CD4-positive, alpha-beta memory T cell (primary cell): ENCODE measurements around the gene KCTD16. TPM values are rescaled to one million over a fixed set of nuclear protein-coding genes. Genes with fewer than 3 reads are reported as not detected.
A peak's percentile ranks its signal among the peaks of the same experiment; 100 is the strongest.

Experiments
- CTCF ChIA-PET: fragments of 350-600 bp; sonication (Branson Sonifier 250); formaldehyde crosslinking; loops from one replicate; lab custom pipeline; 2021; ENCODE audit warnings: inconsistent platforms; ENCODE audit not compliant: partially characterized antibody; lab: Charles Lee
- POLR2A ChIA-PET: fragments of 350-600 bp; sonication (Branson Sonifier 250); formaldehyde crosslinking; loops from one replicate; lab custom pipeline; 2021; ENCODE audit not compliant: partially characterized antibody; lab: Charles Lee
- DNase-seq, 5 donors: peaks; one replicate each; pipeline versions ENCODE4 v3.0.0 to v3.0.0-alpha.2; 2020 to 2022; ENCODE audit warnings: mixed read lengths in 1 of 5
- H3K27ac ChIP-seq: one replicate; pipeline ENCODE4 v1.7.0; 2013; ENCODE audit warnings: low read depth, low read length
- H3K27me3 ChIP-seq: 2 replicates; pipeline ENCODE4 v1.7.0; 2013; ENCODE audit warnings: mild to moderate bottlenecking, low read length, moderate library complexity; ENCODE audit not compliant: insufficient read depth
- H3K36me3 ChIP-seq: 2 replicates; pipeline ENCODE4 v1.7.0; 2013; ENCODE audit warnings: mild to moderate bottlenecking, low read length, moderate library complexity; ENCODE audit not compliant: insufficient read depth
- H3K4me1 ChIP-seq: 2 replicates; pipeline ENCODE4 v1.7.0; 2013; ENCODE audit warnings: mild to moderate bottlenecking, low read length, moderate library complexity; ENCODE audit not compliant: insufficient read depth
- H3K4me3 ChIP-seq, 2 donors: one replicate each; pipeline ENCODE4 v1.7.0; 2013; ENCODE audit warnings: low read length in 2 of 2, mild to moderate bottlenecking in 1 of 2
- H3K9me3 ChIP-seq, 2 donors: one replicate each; pipeline ENCODE4 v1.7.0; 2013; ENCODE audit warnings: low read length in 2 of 2, control low read depth in 1 of 2; ENCODE audit not compliant: control insufficient read depth in 1 of 2
- H3K27ac Mint-ChIP-seq, 7 donors: one replicate each; pipeline ENCODE4 v1.8.0; 2020 to 2021; ENCODE audit warnings: mixed read lengths in 7 of 7, mild to moderate bottlenecking in 6 of 7, inconsistent platforms in 3 of 7, moderate library complexity in 3 of 7
- H3K27me3 Mint-ChIP-seq, 2 donors: one replicate each; pipeline ENCODE4 v1.8.0; 2020 to 2021; ENCODE audit warnings: mixed read lengths in 2 of 2
- H3K36me3 Mint-ChIP-seq, 2 donors: one replicate each; pipeline ENCODE4 v1.8.0; 2020 to 2021; ENCODE audit warnings: mixed read lengths in 2 of 2, inconsistent platforms in 1 of 2, mild to moderate bottlenecking in 1 of 2
- H3K4me1 Mint-ChIP-seq, 4 donors: one replicate each; pipeline ENCODE4 v1.8.0; 2020 to 2021; ENCODE audit warnings: mixed read lengths in 4 of 4, mild to moderate bottlenecking in 1 of 4
- H3K4me3 Mint-ChIP-seq, 8 donors: one replicate each; pipeline ENCODE4 v1.8.0; 2020 to 2021; ENCODE audit warnings: mixed read lengths in 8 of 8, mild to moderate bottlenecking in 7 of 8, moderate library complexity in 6 of 8, inconsistent platforms in 3 of 8
- H3K9me3 Mint-ChIP-seq, 8 donors: one replicate each; pipeline ENCODE4 v1.8.0; 2020 to 2021; ENCODE audit warnings: mixed read lengths in 8 of 8, mild to moderate bottlenecking in 5 of 8, inconsistent platforms in 3 of 8, moderate library complexity in 1 of 8
- intact Hi-C: fragments of 100-400 bp; cut with micrococcal nuclease; formaldehyde crosslinking; loops from one replicate; pipeline ENCODE4 v1.15.1; 2023
- polyA plus RNA-seq, 2 donors: library from polyadenylated mRNA; unstranded; fragments of 300-500 nt; fragmentation: Illumina TruSeq; gene quantifications; one replicate each; pipeline ENCODE4 v1.2.3, GENCODE V29; 2021
- total RNA-seq, 2 experiments: library from RNA; stranded (reverse); gene quantifications; one replicate each; pipeline ENCODE4 v1.2.3, GENCODE V29; 2021

The KCTD16 gene
- total and polyA plus RNA-seq, 4 experiments from 2014 or later, result 0.03 to 0.20 (median 0.14) TPM; not detected in 1

DNA sequence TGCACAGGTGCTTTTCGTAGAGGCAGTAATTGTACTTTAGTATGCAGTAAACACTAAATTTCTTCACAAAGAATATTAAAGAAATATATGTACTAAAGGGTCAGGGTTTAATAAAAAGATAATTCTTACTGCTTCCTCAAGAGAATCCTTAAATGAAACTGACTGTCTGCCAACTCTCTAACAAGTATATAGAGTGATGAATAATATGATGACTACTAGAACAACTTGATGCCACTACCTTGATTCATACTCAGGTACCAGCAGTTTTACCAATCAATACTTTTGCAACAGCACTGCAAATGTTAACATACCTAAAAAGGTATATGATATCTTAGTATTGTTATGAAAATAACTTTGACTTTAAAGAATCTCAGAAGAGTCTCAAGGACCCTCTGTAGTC is 4.0 kb upstream of the KCTD16 start:
- Mint-ChIP-seq H3K4me1 (peaks cover 30 to 55% (median 46%) of the 10 kb centered on the region in 4 donors), H3K9me3 (no peaks in the 10 kb centered on the region), H3K27ac (no peak overlapping the region), H3K27me3 (no peaks in the 10 kb centered on the region), H3K4me3 (peak overlapping the region in 1 of 8 donors; percentile 12), H3K36me3 (peaks cover 31 to 71% of the 10 kb centered on the region in 2 donors)
- Histone ChIP-seq H3K4me1 (peaks cover 44% of the 10 kb centered on the region), H3K9me3 (no peaks in the 10 kb centered on the region), H3K27me3 (no peaks in the 10 kb centered on the region), H3K4me3 (no peak overlapping the region), H3K27ac (no peak overlapping the region), H3K36me3 (peaks cover 32% of the 10 kb centered on the region)
- CTCF ChIA-PET, result interaction anchor here (1.4 kb wide), 1 partner anchor 26 kb away, joined by 5 read pairs; no protein-coding TSS in a partner anchor
- POLR2A ChIA-PET, result no interaction called here
- DNase-seq, result no peak
- intact Hi-C loops, result no loop called here

- CTCF ChIA-PET, result interaction anchor here (1.8 kb wide), 1 partner anchor 28 kb away, joined by 4 read pairs; no protein-coding TSS in a partner anchor
- peaks cover 23 to 60% of the 10 kb centered on the region in 2 donors for H3K36me3 Mint-ChIP-seq
Observed at GRCh38 chr5:144167998-144168397, 2.7 kb upstream of the KCTD16 start.

DNA sequence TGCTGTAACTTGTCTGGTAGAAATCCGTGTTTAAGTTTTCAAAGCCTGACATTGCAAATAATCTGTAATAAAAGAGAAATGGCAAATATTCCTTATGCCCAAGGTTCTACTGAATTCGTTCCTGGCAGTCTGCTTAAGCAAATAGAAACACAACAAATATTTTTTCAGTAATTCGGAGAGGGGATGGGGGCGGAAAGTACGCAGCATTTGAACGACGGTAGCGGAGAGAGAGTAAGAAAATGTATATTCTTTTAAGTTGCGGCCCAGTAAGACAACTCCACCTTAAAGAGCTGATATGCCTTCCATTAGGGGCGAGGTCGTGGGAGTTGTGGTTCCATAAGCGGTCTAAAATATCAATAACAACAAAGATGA is 783 bp upstream of the KCTD16 start:
- peaks cover 4% of the 10 kb centered on the region for H3K36me3 ChIP-seq

More at GRCh38 chr5:144167998-144168397, 2.7 kb upstream of the KCTD16 start:
- Histone ChIP-seq H3K4me1 (peaks cover 44% of the 10 kb centered on the region), H3K36me3 (peaks cover 19% of the 10 kb centered on the region), H3K27me3 (no peaks in the 10 kb centered on the region), H3K4me3 (no peak overlapping the region), H3K27ac (no peak overlapping the region), H3K9me3 (no peaks in the 10 kb centered on the region)
- Mint-ChIP-seq H3K27me3 (no peaks in the 10 kb centered on the region), H3K4me3 (peak overlapping the region in 2 of 8 donors; percentile 63 to 76), H3K4me1 (peaks cover 27 to 50% (median 46%) of the 10 kb centered on the region in 4 donors), H3K9me3 (no peaks in the 10 kb centered on the region), H3K27ac (peak overlapping the region in 4 of 7 donors; percentile 75 to 90 (median 78))
- no peak for DNase-seq
- POLR2A ChIA-PET, result interaction anchor here (7.3 kb wide), 1 partner anchor 22 kb away, joined by 150 read pairs; no protein-coding TSS in a partner anchor
- intact Hi-C loops, result no loop called here

DNA sequence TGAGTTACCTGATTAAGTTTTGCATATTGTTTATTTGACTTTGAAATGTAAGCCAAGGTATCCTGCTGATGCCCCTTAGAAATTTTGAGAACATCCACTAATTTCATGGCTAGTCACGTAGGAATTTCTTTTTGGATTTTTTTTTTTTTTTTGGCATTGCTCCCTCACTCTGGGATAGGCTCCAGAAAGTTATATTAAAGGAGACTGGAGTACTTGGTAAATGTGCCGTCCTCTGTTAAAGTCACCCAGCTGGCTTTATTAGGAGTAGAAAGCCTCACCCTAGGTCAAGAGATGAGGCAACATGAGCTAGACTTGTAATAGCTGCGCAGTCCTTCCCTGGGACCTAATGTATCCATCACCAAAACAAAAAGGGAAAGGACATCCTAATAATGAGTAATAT is 3.1 kb downstream of the KCTD16 start:
- Mint-ChIP-seq H3K4me3 (no peak overlapping the region), H3K4me1 (peaks cover 21 to 36% (median 30%) of the 10 kb centered on the region in 4 donors), H3K27ac (no peak overlapping the region), H3K27me3 (no peaks in the 10 kb centered on the region), H3K9me3 (no peaks in the 10 kb centered on the region), H3K36me3 (peaks cover 2 to 15% of the 10 kb centered on the region in 2 donors)
- H3K36me3 ChIP-seq, result no peaks in the 10 kb centered on the region
- no peak for DNase-seq
- no peak overlapping the region for H3K27ac ChIP-seq
- intact Hi-C loops, result loop anchor here (5.0 kb wide), 1 partner anchor 1171 kb away; no protein-coding TSS in a partner anchor
- no peak overlapping the region for H3K4me3 ChIP-seq
- H3K27me3 ChIP-seq, result no peaks in the 10 kb centered on the region
- POLR2A ChIA-PET, result interaction anchor here (7.3 kb wide), 1 partner anchor 16 kb away, joined by 150 read pairs; no protein-coding TSS in a partner anchor
- H3K9me3 ChIP-seq, result no peaks in the 10 kb centered on the region
- CTCF ChIA-PET, result interaction anchor here (1.2 to 8.2 kb wide), 2 partner anchors 15 to 1170 kb away, joined by 3 to 138 read pairs; no protein-coding TSS in a partner anchor
- peaks cover 19% of the 10 kb centered on the region for H3K4me1 ChIP-seq

More for the DNA sequence above, 783 bp upstream of the KCTD16 start:
- peaks cover 27 to 50% (median 46%) of the 10 kb centered on the region in 4 donors for H3K4me1 Mint-ChIP-seq
- peaks cover 18 to 49% of the 10 kb centered on the region in 2 donors for H3K36me3 Mint-ChIP-seq
- H3K27ac Mint-ChIP-seq, result peak overlapping the region; percentile 90 to 99 (median 94)
- H3K4me3 Mint-ChIP-seq, result peak overlapping the region; percentile 84 to 98 (median 93)
- no peaks in the 10 kb centered on the region for H3K9me3 ChIP-seq
- intact Hi-C loops, result loop anchor here (1.0 to 5.0 kb wide), 5 partner anchors 18 to 1400 kb away; partner anchors contain the start of genes ARHGAP26 and NR3C1
- ChIA-PET CTCF (interaction anchor here (1.0 to 8.2 kb wide), 7 partner anchors 11 to 1161 kb away, joined by 3 to 138 read pairs (median 5); partner anchors contain the start of gene NR3C1), POLR2A (interaction anchor here (1.1 to 7.3 kb wide), 6 partner anchors 14 to 1168 kb away, joined by 3 to 150 read pairs (median 6); partner anchors contain the start of gene NR3C1)
- H3K27me3 ChIP-seq, result no peaks in the 10 kb centered on the region
- peak overlapping the region; percentile 66 to 97 for H3K4me3 ChIP-seq
- H3K9me3 Mint-ChIP-seq, result no peaks in the 10 kb centered on the region
- no peaks in the 10 kb centered on the region for H3K27me3 Mint-ChIP-seq
- peak overlapping the region; percentile 92 for H3K27ac ChIP-seq
- no peak for DNase-seq
- peaks cover 44% of the 10 kb centered on the region for H3K4me1 ChIP-seq

DNA sequence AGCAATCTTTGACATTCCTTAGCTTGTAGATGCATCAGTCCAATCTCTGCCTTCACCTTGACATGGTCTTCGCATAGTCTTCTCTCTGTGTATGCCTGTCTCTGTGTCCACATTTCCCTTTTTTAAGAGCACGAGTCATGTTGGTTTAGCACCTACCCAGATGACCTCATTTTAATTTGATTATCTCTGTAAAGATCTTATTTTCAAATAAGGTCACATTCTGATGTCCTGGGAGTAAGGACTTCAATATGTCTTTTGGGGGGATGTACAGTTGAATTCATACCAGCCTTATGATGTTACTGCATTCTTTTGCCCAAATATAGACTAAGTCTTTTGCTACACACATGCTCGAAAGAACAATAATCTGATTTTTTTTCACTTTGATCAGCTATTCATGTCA is 6.9 kb downstream of the KCTD16 start:
- Histone ChIP-seq H3K27ac (no peak overlapping the region), H3K9me3 (no peaks in the 10 kb centered on the region), H3K27me3 (no peaks in the 10 kb centered on the region), H3K4me1 (no peaks in the 10 kb centered on the region), H3K36me3 (no peaks in the 10 kb centered on the region), H3K4me3 (no peak overlapping the region)
- POLR2A ChIA-PET, result no interaction called here
- H3K4me3 Mint-ChIP-seq, result no peak overlapping the region
- intact Hi-C loops, result no loop called here
- no peak for DNase-seq
- H3K9me3 Mint-ChIP-seq, result no peaks in the 10 kb centered on the region
- H3K27me3 Mint-ChIP-seq, result no peaks in the 10 kb centered on the region
- CTCF ChIA-PET, result no interaction called here
- no peaks in the 10 kb centered on the region for H3K36me3 Mint-ChIP-seq
- peak overlapping the region in 3 of 7 donors; percentile 27 to 65 (median 57) for H3K27ac Mint-ChIP-seq
- H3K4me1 Mint-ChIP-seq, result peaks cover 5 to 14% (median 9%) of the 10 kb centered on the region in 4 donors

DNA sequence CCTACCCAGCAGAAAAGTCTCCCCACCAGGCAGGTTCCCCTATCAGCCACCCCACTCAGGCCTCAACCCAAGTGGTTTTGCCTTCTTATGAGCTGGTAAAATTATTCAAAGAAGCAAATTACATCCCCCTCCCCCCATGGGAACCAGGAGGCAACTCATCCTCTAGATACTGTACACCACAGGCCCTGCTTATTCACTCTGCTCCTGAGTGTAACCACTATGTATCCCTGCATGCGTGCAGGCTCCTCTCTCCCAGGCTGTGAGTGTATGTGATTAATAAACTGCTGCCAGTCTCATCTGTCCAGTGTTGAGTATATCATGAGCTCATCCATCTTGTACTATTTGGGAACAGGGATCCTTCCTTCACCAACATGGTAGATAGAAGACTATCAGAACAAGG is 8.6 kb downstream of the KCTD16 start:
- Histone ChIP-seq H3K4me1 (peaks cover 11% of the 10 kb centered on the region), H3K4me3 (no peak overlapping the region), H3K27ac (no peak overlapping the region), H3K9me3 (no peaks in the 10 kb centered on the region), H3K27me3 (no peaks in the 10 kb centered on the region), H3K36me3 (no peaks in the 10 kb centered on the region)
- H3K4me1 Mint-ChIP-seq, result peaks cover 10 to 20% (median 15%) of the 10 kb centered on the region in 4 donors
- POLR2A ChIA-PET, result no interaction called here
- CTCF ChIA-PET, result interaction anchor here (3.6 kb wide), 1 partner anchor 12 kb away, joined by 18 read pairs; no protein-coding TSS in a partner anchor
- no peak overlapping the region for H3K27ac Mint-ChIP-seq
- intact Hi-C loops, result no loop called here
- no peaks in the 10 kb centered on the region for H3K27me3 Mint-ChIP-seq
- H3K36me3 Mint-ChIP-seq, result no peaks in the 10 kb centered on the region
- H3K4me3 Mint-ChIP-seq, result no peak overlapping the region
- no peaks in the 10 kb centered on the region for H3K9me3 Mint-ChIP-seq
- DNase-seq, result no peak

GRCh38 chr5:144183254-144183889 is 12.7 kb downstream of the KCTD16 start:
- CTCF ChIA-PET, result interaction anchor here (1.2 to 11.6 kb wide), 4 partner anchors 10 to 779 kb away, joined by 4 to 138 read pairs (median 5); partner anchors contain the start of genes KCTD16, NR3C1 and YIPF5

More at GRCh38 chr5:144183254-144183889, 12.7 kb downstream of the KCTD16 start:
- Histone ChIP-seq H3K36me3 (no peaks in the 10 kb centered on the region), H3K27ac (no peak overlapping the region), H3K4me3 (no peak overlapping the region), H3K27me3 (no peaks in the 10 kb centered on the region), H3K4me1 (peaks cover 49% of the 10 kb centered on the region), H3K9me3 (no peaks in the 10 kb centered on the region)
- Mint-ChIP-seq H3K4me1 (peaks cover 16 to 35% (median 30%) of the 10 kb centered on the region in 4 donors), H3K36me3 (no peaks in the 10 kb centered on the region), H3K27me3 (no peaks in the 10 kb centered on the region), H3K27ac (no peak overlapping the region), H3K4me3 (no peak overlapping the region), H3K9me3 (no peaks in the 10 kb centered on the region)
- DNase-seq, result peak in 3 of 5 donors; percentile 28 to 42 (median 38)
- POLR2A ChIA-PET, result interaction anchor here (0.9 to 1.4 kb wide), 2 partner anchors 13 to 780 kb away, joined by 3 to 6 read pairs; partner anchors contain the start of genes KCTD16, NR3C1 and YIPF5
- intact Hi-C loops, result loop anchor here (5.0 kb wide), 1 partner anchor 876 kb away; no protein-coding TSS in a partner anchor
